Mesenteric fat pad (tissue), 1 donor: ENCODE measurements around the gene ARHGEF5. TPM values are rescaled to one million over a fixed set of nuclear protein-coding genes. Genes with fewer than 3 reads are reported as not detected.
"Not testable (repeated sequence)": the region's sequence is repeated elsewhere in the genome, so short reads cannot be mapped to it uniquely, and the experiment has no call there.

ENCODE experiments used
- DNase-seq: peaks from one replicate; pipeline ENCODE4 v3.0.0-alpha.2; 2020; ENCODE audit warnings: low spot score
- long read RNA-seq: library from polyadenylated mRNA; unstranded; transcript quantifications from one replicate; pipeline ENCODE4 v2.0.0, GENCODE V29; 2020
- total RNA-seq: library from RNA; stranded (reverse); fragmentation: NEBNext Ultra II Directional; extraction: Animal tissue kit (Norgen Biotek cat#: 25700); gene quantifications from one replicate; pipeline ENCODE4 v1.2.1, GENCODE V29; 2021
- donor health status: DM: yes; HTN: yes; CAD: no.

The ARHGEF5 gene
- 9.4 TPM for total RNA-seq
- long read RNA-seq, partial matches to known transcripts, result 0 of 2 reads
- long read RNA-seq, other reads (novel, unspliced or antisense), result 2 of 2 reads

GRCh38 chr7:144355176-144355822 lies at the start of gene ARHGEF5:
ARHGEF5 (plus strand) TSS chr7:144355402; CDS start chr7:144362670, 7,268 bp downstream.
- DNase-seq, result not testable (repeated sequence)

- DNase-seq, result not testable (repeated sequence)
Measured at GRCh38 chr7:144309702-144310101, 45.5 kb upstream of the ARHGEF5 start.

DNA sequence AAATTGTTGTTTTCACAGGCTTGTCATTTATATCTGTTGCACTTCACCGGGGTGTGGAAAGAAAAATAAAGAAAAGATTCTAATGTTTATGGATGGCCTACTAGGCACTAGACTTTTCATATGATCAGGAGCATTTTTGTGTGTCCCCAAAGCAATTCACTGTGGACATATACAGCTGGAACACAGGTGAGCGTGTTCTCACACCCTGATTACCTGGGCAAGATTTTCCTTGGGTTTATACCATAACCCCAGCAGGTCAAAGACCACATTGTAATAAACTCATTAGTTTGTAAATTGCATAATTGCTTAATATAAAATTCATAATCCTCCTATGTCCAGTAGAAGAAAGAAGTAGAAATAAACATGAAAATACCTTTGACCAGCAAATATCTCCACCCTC lies 44.0 kb upstream of the ARHGEF5 start:
- DNase-seq, result not testable (repeated sequence)

DNA sequence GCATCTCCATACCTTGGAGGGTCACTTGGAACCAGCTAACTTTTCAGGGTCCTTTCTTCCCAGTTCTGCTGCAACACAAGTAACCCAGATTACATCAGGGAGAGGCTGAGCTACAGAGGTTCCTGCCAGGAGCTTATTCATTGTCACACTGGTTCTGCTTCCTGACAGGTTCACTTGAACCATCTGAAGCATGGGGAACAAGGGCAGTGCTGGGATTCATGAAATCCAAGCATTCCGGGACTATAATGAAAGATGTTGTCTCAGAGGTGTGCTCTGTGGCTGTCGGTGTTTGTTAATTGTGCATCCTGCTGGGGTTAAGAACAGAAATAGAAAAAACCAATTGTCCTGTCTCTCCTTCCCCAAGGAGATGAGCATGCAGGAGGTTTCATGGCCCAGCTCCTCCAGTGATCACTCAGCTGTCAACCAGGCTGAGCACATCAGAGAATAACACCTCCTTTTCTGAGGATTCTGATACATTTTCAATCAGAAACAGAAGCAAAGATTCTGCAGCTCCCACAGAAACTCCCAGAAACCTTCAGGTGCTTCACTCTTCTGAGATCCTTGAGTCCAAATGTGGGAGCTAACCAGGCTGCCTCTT lies 43.2 kb upstream of the ARHGEF5 start, which contains the start of gene OR2A1:
Gene OR2A1 (plus strand): TSS at position 548 of the 598 bp plus-strand sequence. CDS start 5,706 bp downstream, outside the sequence.
- not testable (repeated sequence) for DNase-seq

DNA sequence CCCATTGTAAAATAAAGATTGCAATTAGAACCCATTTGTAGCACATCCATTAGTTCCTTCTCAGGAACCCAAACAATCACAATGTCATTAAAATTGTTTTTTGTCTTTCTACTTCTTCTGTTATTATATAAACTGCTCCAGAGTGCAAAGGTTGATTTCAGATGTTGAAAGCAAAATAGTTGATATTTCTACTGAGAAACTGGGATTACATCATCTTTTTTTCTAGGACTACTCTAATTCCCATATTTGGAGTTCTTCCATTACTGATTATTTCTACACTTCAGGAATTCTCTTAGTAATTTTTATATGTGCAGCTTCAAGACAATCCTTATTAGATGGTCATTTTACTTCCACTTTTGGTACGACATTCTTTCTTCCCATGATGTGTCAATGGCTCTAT lies 37.7 kb upstream of the ARHGEF5 start:
- not testable (repeated sequence) for DNase-seq

DNA sequence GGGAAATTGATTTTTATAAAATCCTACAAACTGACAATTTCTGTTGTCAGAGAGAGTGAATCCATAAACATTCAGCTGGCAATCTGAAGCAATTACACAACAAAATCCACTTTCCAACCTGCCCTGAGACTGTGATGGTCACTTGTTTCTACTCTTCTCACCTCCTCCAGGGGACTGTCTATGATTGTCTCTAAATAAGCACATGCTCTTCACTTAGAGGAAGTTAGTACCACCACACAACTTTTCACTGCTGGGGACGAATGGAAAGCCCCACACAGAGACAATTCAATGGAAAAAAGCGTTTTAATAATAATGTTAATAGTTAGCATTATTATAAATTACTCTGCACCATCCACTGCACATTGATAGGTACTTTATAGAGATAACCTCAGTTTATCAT lies 35.7 kb upstream of the ARHGEF5 start:
- DNase-seq, result not testable (repeated sequence)

DNA sequence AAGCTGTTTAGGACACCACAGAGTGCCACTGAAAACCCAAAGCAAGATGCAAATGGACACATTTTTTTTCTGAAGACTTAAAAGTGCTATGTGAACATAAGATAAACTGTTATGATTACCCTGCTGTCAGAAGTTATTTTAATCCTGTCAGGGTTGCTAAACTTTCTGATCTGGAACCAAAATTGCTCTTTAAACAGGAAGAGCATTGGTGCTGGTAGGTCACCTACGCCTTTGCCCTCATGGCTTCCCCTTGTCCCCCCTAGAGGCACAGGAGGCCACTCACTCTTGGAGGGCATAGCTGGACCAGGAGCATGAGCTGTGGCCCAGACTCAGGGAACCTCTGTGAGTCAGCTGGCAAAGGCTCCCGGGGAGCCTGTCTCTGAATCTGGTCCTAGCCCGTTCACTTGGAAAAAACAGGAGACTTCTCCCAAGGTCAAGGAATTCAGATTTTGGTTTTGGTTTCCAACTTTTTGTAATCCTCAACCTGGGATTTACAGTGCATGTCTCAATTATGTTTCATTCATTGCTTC lies 33.5 kb upstream of the ARHGEF5 start:
- DNase-seq, result not testable (repeated sequence)

DNA sequence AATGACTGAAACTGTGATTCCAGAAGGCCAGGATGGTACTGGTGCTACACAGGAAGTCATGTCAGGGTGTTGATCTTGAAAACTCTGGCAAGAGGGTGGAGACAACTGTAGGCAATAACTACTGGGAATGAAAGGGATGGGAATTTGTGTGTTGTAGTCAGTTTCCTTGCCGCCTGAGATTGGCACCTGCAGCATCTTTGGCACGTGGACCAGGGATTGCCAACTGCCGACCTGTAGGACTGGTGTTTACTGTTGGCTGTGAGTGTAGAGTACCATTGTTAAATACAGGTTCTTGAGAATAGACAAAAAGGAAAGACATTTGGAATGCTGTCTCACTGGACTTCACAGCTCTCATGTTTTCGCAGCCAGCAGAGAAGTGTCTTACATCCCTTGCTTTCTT lies 31.8 kb upstream of the ARHGEF5 start:
- DNase-seq, result not testable (repeated sequence)

GRCh38 chr7:144325868-144326267 lies 29.3 kb upstream of the ARHGEF5 start:
- not testable (repeated sequence) for DNase-seq

DNA sequence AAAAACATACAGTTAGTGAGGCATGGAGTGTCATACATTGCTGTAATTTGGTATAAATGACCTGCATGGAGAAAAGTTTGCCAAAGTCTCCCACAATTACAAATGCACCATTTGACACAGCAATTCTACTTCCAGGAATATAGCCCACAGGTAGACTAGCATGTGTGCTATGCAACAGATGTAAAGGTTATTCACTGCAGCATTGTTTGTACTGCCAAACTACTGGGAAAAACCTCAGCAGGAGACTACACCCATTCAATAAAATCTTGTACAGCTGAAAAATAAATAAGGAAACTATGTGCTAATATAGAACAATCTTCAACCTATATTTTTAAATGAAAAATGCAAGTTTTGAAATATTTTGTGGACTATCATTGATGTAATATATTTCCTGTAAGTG lies 25.2 kb upstream of the ARHGEF5 start:
- DNase-seq, result not testable (repeated sequence)

- DNase-seq, result not testable (repeated sequence)
Measured at GRCh38 chr7:144331221-144331995, 23.8 kb upstream of the ARHGEF5 start.

- not testable (repeated sequence) for DNase-seq
Measured at GRCh38 chr7:144331996-144332288, 23.3 kb upstream of the ARHGEF5 start.

GRCh38 chr7:144348625-144349024 lies 6.6 kb upstream of the ARHGEF5 start:
- not testable (repeated sequence) for DNase-seq

GRCh38 chr7:144351667-144352066 lies 3.5 kb upstream of the ARHGEF5 start:
- not testable (repeated sequence) for DNase-seq

DNA sequence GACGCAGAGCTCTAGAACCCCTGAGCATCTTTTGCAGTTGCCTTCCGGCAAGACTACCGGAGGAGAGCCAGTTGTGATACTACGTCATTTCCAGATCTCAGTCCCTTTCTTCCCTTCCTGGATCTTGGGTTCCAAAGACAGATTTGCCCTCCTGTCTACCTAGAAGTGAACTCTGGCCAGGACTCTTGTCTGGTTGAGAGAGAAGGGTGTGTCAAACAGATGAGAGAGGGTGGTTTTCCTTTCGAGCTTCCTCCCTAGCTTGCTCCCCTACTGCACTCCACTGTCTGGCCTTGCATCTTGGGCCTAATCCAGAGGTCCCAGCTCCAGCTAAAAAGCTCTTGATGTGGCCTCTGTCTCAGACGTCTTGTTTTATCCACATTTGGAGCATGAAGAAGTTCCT lies 983 bp downstream of the ARHGEF5 start:
- DNase-seq, result not testable (repeated sequence)

DNA sequence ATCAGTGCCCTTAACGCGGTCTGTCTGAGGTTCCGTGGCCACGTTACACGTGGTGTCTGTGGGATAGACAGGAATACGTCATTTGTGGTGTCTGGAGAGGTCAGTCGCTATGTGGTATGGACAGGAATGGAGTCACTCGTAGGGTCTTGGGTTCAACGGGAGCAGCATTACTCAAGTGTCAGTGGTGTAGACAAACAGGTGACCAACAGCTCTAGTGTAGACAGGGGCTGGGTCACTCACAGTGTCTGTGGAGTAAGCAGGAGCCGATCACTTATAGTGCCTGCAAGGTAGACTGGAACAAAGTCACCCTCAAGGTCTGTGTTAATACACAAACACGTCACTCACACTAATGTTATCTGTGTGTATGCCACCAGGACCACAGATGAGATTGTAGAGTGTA lies 1.7 kb downstream of the ARHGEF5 start:
- not testable (repeated sequence) for DNase-seq

GRCh38 chr7:144362061-144362460 lies 6.9 kb downstream of the ARHGEF5 start:
- DNase-seq, result not testable (repeated sequence)

DNA sequence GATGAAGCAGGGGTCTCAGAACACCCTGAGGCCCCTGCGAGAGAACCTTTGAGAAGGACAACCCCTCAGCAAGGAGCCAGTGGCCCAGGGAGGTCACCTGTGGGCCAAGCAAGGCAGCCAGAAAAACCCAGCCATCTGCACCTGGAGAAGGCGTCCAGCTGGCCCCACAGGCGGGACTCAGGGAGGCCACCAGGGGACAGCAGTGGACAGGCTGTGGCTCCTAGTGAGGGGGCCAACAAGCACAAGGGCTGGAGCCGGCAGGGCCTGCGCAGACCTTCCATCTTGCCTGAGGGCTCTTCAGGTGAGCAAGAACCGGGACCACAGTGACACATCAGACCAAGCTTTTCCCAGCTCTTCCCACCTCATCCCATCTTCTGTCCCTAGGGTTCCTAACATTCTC lies 10.3 kb downstream of the ARHGEF5 start:
- DNase-seq, result not testable (repeated sequence)

DNA sequence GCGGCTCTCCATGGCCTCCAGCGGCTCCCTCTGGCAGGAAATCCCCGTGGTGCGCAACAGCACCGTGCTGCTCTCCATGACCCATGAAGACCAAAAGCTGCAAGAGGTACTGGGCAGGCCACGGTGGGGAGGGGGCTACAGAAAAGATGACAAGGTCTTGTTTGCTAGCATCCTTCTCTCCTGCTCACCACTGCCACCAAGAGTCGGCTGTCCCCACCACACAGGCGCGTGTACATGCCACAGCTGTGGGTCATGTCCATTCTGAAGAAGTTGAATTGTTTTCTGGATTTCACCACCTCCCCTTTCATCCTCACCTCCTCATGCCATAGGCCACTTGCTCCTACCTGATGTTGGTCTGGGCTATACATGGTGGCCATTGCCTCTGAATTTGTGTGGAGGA lies 12.0 kb downstream of the ARHGEF5 start:
- not testable (repeated sequence) for DNase-seq

- DNase-seq, result not testable (repeated sequence)
Measured at GRCh38 chr7:144369221-144369620, 14.0 kb downstream of the ARHGEF5 start.

DNA sequence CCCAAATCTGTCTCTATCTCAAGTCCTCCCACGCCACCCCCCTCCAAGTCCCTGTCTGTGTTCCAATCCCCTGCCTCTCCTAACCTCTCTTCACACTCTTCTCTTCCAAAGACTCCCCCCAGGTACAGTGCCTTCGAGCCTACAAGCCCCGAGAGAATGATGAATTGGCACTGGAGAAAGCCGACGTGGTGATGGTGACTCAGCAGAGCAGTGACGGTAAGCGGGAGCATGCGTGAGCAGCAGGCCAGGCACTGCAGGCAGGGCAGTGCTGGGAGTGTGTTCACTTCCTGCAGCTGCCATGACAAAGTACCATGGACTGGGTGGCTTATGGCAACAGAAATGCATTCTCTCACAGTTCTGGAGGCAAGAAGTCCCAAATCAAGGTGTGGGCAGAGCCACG lies 23.4 kb downstream of the ARHGEF5 start:
- no peak for DNase-seq
